BJ (cell line): Measurements from ENCODE around the gene LMAN1L. TPM values are rescaled to one million over a fixed set of nuclear protein-coding genes. Genes with fewer than 3 reads are reported as not detected.

ENCODE experiments used
- CTCF ChIA-PET: fragments of 350-600 bp; formaldehyde crosslinking; extraction: SDS; loops from one replicate; lab custom pipeline; 2021; ENCODE audit warnings: antibody characterized with exemption, inconsistent platforms; lab: Yijun Ruan, JAX
- POLR2A ChIA-PET: fragments of 300-600 bp; sonication (Branson Sonifier 250); formaldehyde crosslinking; extraction: SDS; loops from one replicate; lab custom pipeline; 2021; ENCODE audit warnings: antibody characterized with exemption; lab: Charles Lee
- DNase-seq: peaks from one replicate; pipeline ENCODE4 v3.0.0-alpha.2; 2011; ENCODE audit warnings: low read depth
- H3K27me3 ChIP-seq: 2 replicates; pipeline ENCODE4 v1.6.0; 2011; ENCODE audit warnings: low read length; ENCODE audit not compliant: control insufficient read depth, insufficient read depth
- H3K36me3 ChIP-seq: 2 replicates; pipeline ENCODE4 v1.5.1; 2011; ENCODE audit warnings: low read length; ENCODE audit not compliant: control insufficient read depth, insufficient read depth
- H3K4me3 ChIP-seq: 2 replicates; pipeline ENCODE4 v1.5.1; 2011; ENCODE audit warnings: low read depth, mild to moderate bottlenecking, control low read depth, low read length
- polyA plus RNA-seq: library from polyadenylated mRNA; depleted of rRNA; stranded (reverse); fragments of >200 nt; gene quantifications from 2 replicates; pipeline ENCODE4 v1.2.3, GENCODE V29; 2011
- TF ChIP-seq, protein P1 (sequence below): IDR thresholded peaks from 2 replicates; pipeline ENCODE4 v1.5.1; 2011; ENCODE audit warnings: low read depth, mild to moderate bottlenecking, control low read depth, inconsistent platforms, low read length, moderate library complexity; ENCODE audit not compliant: insufficient read depth

Gene LMAN1L
- polyA plus RNA-seq, 1 experiment, result not detected

GRCh38 chr15:74786551-74787165 lies 26.0 kb upstream of the LMAN1L start:
- H3K36me3 ChIP-seq, result no peaks in the 10 kb centered on the region
- no peaks in the 10 kb centered on the region for H3K27me3 ChIP-seq
- ChIA-PET POLR2A (no interaction called here), CTCF (interaction anchor here (0.8 to 3.3 kb wide), 14 partner anchors 9 to 415 kb away, joined by 3 to 29 read pairs (median 5); no protein-coding TSS in a partner anchor)
- DNase-seq, result no peak
- H3K4me3 ChIP-seq, result no peak overlapping the region
- TF ChIP-seq, protein P1, sequence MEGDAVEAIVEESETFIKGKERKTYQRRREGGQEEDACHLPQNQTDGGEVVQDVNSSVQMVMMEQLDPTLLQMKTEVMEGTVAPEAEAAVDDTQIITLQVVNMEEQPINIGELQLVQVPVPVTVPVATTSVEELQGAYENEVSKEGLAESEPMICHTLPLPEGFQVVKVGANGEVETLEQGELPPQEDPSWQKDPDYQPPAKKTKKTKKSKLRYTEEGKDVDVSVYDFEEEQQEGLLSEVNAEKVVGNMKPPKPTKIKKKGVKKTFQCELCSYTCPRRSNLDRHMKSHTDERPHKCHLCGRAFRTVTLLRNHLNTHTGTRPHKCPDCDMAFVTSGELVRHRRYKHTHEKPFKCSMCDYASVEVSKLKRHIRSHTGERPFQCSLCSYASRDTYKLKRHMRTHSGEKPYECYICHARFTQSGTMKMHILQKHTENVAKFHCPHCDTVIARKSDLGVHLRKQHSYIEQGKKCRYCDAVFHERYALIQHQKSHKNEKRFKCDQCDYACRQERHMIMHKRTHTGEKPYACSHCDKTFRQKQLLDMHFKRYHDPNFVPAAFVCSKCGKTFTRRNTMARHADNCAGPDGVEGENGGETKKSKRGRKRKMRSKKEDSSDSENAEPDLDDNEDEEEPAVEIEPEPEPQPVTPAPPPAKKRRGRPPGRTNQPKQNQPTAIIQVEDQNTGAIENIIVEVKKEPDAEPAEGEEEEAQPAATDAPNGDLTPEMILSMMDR, result no peak

DNA sequence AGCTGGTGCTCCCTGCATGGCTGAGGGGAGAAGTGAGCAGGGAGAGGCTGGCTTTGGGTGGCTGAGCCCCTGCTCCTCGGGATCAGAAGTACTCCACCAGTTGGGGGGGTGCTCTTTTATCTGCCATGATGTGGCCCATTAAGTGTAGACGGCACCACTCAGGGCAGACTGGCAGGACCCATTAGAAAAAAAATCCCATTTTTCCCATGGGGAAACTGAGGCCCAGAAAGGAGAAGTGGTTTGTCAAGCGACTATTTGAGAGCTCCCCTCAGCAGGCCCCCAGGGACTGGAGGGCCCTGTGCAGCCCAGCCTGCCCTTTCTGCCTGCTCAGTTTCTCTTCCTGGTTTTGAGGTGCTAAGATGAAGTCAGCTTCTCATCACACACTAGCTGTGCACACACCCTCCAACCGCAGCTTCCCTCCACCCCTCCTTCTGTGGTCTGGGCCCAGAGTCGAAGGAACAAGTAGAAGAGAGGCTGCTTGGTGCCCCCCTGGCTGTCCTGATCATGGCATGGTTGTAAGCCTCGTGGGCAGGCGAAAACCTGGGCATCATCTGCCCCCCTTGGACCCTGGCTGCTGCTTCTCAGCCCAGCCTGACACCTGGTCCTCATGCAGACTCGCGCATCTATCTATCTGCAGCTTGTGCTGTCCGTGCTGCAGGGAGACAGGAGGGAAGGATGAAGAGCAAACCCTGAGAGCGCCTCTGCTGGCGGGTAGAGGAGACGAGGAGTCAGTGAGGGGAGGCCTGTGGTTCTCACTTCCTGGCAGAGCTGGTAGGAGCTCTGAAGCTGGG lies 25.2 kb upstream of the LMAN1L start:
- POLR2A ChIA-PET, result no interaction called here
- TF ChIP-seq, protein P1, result peak; percentile 71
- no peaks in the 10 kb centered on the region for H3K27me3 ChIP-seq
- DNase-seq, result no peak
- H3K4me3 ChIP-seq, result no peak overlapping the region
- H3K36me3 ChIP-seq, result no peaks in the 10 kb centered on the region
- CTCF ChIA-PET, result interaction anchor here (0.8 to 3.3 kb wide), 21 partner anchors 8 to 415 kb away, joined by 3 to 29 read pairs (median 5); partner anchors contain the start of genes CPLX3 and FAM219B

GRCh38 chr15:74788042-74788682 lies 24.5 kb upstream of the LMAN1L start:
- H3K4me3 ChIP-seq, result no peak overlapping the region
- H3K36me3 ChIP-seq, result no peaks in the 10 kb centered on the region; the same call in 1 of the 2 replicates
- ChIA-PET POLR2A (interaction anchor here (0.5 kb wide), 1 partner anchor 93 kb away, joined by 6 read pairs; no protein-coding TSS in a partner anchor), CTCF (interaction anchor here (0.7 to 3.3 kb wide), 18 partner anchors 9 to 162 kb away, joined by 3 to 29 read pairs (median 5); partner anchors contain the start of genes CPLX3 and FAM219B)
- no peak for DNase-seq
- TF ChIP-seq, protein P1, result no peak
- no peaks in the 10 kb centered on the region for H3K27me3 ChIP-seq

GRCh38 chr15:74788683-74789151 lies 23.9 kb upstream of the LMAN1L start:
- Histone ChIP-seq H3K27me3 (no peaks in the 10 kb centered on the region), H3K4me3 (no peak overlapping the region), H3K36me3 (no peaks in the 10 kb centered on the region; the same call in 1 of the 2 replicates)
- ChIA-PET CTCF (interaction anchor here (0.7 to 3.3 kb wide), 10 partner anchors 8 to 161 kb away, joined by 3 to 29 read pairs (median 6); partner anchors contain the start of genes CPLX3 and FAM219B), POLR2A (interaction anchor here (0.5 kb wide), 1 partner anchor 93 kb away, joined by 6 read pairs; no protein-coding TSS in a partner anchor)
- DNase-seq, result no peak
- TF ChIP-seq, protein P1, result no peak
